Psoas muscle (tissue), 8 donors: ENCODE measurements around the gene CLK4. TPM values are rescaled to one million over a fixed set of nuclear protein-coding genes. Genes with fewer than 3 reads are reported as not detected.

Source experiments
- ATAC-seq, 4 donors: fragments of 200-7000 bp; cut with Tn5 transposase; one replicate each; pipeline ENCODE4 v1.9.1; 2020; ENCODE audit warnings: moderate library complexity in 3 of 4, mild to moderate bottlenecking in 2 of 4
- DNase-seq, 2 donors: peaks; one replicate each; pipeline ENCODE4 v3.0.0-alpha.2; 2020
- H3K27ac ChIP-seq: fragments of 200-600 bp; one replicate; pipeline ENCODE4 v1.8.0; 2022
- H3K27me3 ChIP-seq, 3 donors: fragments of 200-600 bp in 1 of 3; one replicate each; pipeline versions ENCODE4 v1.6.1 to v1.8.0; 2013 to 2022; ENCODE audit warnings: low read length in 2 of 3, mild to moderate bottlenecking in 2 of 3, moderate library complexity in 1 of 3; ENCODE audit not compliant: insufficient read depth in 3 of 3
- H3K36me3 ChIP-seq, 2 donors: fragments of 200-600 bp in 1 of 2; one replicate each; pipeline versions ENCODE4 v1.6.1 to v1.8.0; 2013 to 2022; ENCODE audit warnings: low read depth in 1 of 2, mild to moderate bottlenecking in 1 of 2, moderate library complexity in 1 of 2; ENCODE audit not compliant: insufficient read depth in 1 of 2
- H3K4me1 ChIP-seq: fragments of 200-600 bp; one replicate; pipeline ENCODE4 v1.8.0; 2022
- H3K4me3 ChIP-seq: fragments of 200-600 bp; one replicate; pipeline ENCODE4 v1.8.0; 2022; ENCODE audit warnings: mild to moderate bottlenecking
- H3K9me3 ChIP-seq: fragments of 200-600 bp; one replicate; pipeline ENCODE4 v1.8.0; 2022
- WGBS, 3 donors: extraction: QIAGEN DNeasy Blood & Tissue Kit; methylation state at CpG; one replicate each; pipeline versions ENCODE4 v1.1.6 to v1.1.7; 2013; 5-methylcytosine and 5-hydroxymethylcytosine counted together
- intact Hi-C, 2 donors: fragments of 100-400 bp; cut with DNase I; formaldehyde crosslinking; loops; one replicate each; pipeline versions ENCODE4 v1.11.0 to v1.14.2; 2022
- polyA plus RNA-seq, 3 donors: library from polyadenylated mRNA; stranded (reverse); fragments of 200-250 nt; gene quantifications; one replicate each; pipeline ENCODE4 v1.2.3, GENCODE V29; 2013
- total RNA-seq, 4 donors: library from RNA; stranded (reverse); fragmentation: NEBNext Ultra II Directional in 2 of 4; extraction: Animal tissue kit (Norgen Biotek cat#: 25700) in 2 of 4; gene quantifications; one replicate each; pipeline versions ENCODE4 v1.2.1 to v1.2.4, GENCODE V29; 2021 to 2023
- TF ChIP-seq, protein P1 (sequence below): fragments of 200-600 bp; IDR thresholded peaks from one replicate; pipeline ENCODE4 v1.8.0; 2022; ENCODE audit warnings: antibody characterized with exemption
- donor health status: healthy with polysubstance abuse.
- donor health status: DM: no; HTN: no; CAD: no; lungs with moderate emphysema.
- donor health status: Bipolar disorder and iron deficiency.
- donor health status: healthy.
- donor health status: DM: yes; HTN: yes; CAD: no.
- donor health status: DM: no; HTN: no; CAD: no.
- donor health status: DM: no; HTN: no; CAD: no.
- donor health status: DM: yes; HTN: yes; CAD: no.

CLK4 gene
- total and polyA plus RNA-seq, 7 donors, result 4.9 to 31.5 (median 15.1) TPM

DNA sequence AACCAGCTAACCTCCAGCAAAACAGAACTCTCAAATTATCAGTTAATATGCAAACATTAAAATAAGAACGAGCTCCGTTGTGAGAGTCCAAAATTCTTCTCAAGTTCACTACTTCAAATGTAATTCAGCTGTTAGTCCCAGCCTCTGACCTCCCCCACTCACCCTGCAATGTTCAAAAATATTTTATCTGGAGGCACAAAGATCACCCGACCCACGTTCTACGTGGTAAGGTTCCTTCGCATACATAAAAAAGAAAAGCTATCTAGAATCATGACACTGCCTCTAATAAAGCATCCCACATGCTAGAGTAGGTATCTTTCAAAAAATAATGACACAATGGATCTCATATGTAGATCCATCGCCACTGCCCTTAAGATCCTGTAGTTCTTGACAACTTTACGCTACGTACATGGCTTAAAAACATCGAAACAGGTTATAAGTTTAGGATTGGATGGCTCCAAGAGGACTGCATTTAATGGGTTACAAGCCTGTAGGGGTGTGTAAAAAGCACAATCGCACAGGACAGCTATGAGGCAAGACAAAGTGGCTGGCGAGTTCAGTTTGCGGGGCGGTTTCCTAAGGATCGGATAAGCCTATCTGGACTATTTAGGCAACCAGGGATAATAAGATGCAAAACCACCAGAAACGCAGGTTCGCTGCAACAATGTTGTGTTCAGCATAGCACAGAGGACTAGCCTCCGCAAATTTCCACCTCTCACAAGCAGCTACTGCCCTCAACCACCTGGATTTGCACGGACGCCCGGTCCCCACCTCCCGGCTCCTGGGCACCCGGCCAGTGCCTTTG lies 969 bp downstream of the CLK4 start:
- Histone ChIP-seq H3K27me3 (no peaks in the 10 kb centered on the region), H3K9me3 (no peaks in the 10 kb centered on the region), H3K27ac (peak overlapping the region; percentile 97), H3K36me3 (peaks cover 0 to 24% of the 10 kb centered on the region in 2 donors), H3K4me1 (peaks cover 37% of the 10 kb centered on the region), H3K4me3 (peak overlapping the region; percentile 85)
- TF ChIP-seq, protein P1, sequence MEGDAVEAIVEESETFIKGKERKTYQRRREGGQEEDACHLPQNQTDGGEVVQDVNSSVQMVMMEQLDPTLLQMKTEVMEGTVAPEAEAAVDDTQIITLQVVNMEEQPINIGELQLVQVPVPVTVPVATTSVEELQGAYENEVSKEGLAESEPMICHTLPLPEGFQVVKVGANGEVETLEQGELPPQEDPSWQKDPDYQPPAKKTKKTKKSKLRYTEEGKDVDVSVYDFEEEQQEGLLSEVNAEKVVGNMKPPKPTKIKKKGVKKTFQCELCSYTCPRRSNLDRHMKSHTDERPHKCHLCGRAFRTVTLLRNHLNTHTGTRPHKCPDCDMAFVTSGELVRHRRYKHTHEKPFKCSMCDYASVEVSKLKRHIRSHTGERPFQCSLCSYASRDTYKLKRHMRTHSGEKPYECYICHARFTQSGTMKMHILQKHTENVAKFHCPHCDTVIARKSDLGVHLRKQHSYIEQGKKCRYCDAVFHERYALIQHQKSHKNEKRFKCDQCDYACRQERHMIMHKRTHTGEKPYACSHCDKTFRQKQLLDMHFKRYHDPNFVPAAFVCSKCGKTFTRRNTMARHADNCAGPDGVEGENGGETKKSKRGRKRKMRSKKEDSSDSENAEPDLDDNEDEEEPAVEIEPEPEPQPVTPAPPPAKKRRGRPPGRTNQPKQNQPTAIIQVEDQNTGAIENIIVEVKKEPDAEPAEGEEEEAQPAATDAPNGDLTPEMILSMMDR, result no peak
- 0 to 1% (median 0%) methylated on average over 23 of the region's 23 CpGs for WGBS, 3 donors
- ATAC-seq (peak; percentile 19 to 44 (median 32)), DNase-seq (no peak)
- intact Hi-C loops, result loop anchor here in 1 of 2 donors (2.0 kb wide), 1 partner anchor 105 kb away; the partner anchor contains the start of gene ZNF354A

DNA sequence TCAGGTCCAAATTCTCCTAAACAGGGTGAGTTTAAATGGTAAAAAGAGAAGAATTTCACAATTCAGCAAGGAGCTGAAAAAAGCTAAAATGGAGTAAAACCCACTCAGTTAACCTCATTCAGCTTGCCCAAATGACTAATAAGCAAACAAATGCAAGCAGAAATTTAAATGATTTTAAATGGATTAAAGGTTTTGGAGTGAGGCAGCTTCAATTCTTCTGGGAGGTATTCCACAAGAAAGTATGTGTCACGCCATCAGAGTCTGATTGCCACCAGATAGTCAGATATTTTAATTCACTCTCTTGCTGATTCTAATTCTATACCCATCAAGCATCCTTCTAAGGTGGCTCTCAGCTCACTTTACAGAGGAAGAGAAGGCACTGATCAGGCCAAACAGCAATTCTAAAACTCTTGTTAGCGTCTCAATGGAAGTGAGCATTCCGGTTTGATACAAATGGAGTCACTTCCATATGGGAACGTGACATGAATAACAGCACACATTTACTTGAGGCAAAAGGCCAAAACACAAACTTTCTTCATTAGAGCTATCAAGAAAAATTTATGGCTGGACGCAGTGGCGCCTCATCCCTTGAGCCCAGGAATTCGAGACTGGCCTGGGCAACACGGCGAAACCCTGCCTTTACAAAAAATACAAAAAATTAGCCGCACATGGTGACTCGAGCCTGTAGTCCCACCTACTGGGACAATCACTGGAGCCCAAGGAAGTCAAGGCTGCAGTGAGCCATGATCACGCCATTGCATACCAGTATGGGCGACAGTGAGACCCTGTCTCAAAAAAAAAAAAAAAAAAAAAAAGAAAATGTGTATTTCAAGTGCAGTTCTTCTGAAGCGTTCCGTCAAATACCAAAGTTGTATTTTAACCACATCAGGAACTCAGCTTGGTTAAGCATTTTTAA lies 2.0 kb downstream of the CLK4 start:
- Histone ChIP-seq H3K4me3 (peak overlapping the region; percentile 85), H3K27me3 (no peaks in the 10 kb centered on the region), H3K4me1 (peaks cover 44% of the 10 kb centered on the region), H3K9me3 (no peaks in the 10 kb centered on the region), H3K36me3 (peaks cover 0 to 34% of the 10 kb centered on the region in 2 donors), H3K27ac (peak overlapping the region; percentile 97)
- DNase-seq (no peak), ATAC-seq (no peak)
- TF ChIP-seq, protein P1, result no peak
- 9 to 16% (median 12%) methylated on average over 15 of the region's 15 CpGs for WGBS, 3 donors
- intact Hi-C loops, result no loop called here

DNA sequence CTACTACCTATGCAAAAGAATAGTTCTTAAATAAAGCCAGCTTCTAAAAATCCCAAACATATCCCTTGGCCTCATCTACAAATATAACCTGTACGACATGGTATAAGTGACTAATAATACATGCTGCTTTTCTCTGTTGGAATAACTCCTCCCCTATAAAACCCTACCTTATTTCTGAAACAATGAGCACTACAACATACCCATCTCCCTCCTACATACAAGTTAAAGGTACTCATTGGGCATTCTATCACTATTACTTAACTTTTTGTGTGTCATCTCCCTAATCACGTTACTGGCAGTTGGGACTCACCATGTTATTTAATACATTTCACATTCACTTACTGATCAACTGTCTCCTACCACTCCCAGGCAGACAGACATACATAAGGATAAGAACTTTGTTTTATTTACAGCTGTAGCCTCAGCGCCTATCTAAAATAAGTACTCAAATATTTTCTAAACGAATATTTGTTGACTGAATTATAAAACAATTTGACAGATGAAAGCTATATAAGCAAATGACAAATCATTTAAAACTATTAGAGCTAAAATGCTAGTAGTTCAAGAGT lies 4.1 kb downstream of the CLK4 start:
- peak; percentile 23 to 58 (median 38) for ATAC-seq
- WGBS, 3 donors, result 52 to 70% (median 53%) methylated on average over 4 of the region's 4 CpGs
- peak overlapping the region; percentile 73 for H3K27ac ChIP-seq
- no peaks in the 10 kb centered on the region for H3K9me3 ChIP-seq
- no peak for DNase-seq
- TF ChIP-seq, protein P1, result no peak
- intact Hi-C loops, result no loop called here
- H3K27me3 ChIP-seq, result no peaks in the 10 kb centered on the region
- H3K4me1 ChIP-seq, result peaks cover 44% of the 10 kb centered on the region
- peaks cover 0 to 55% of the 10 kb centered on the region in 2 donors for H3K36me3 ChIP-seq
- peak overlapping the region; percentile 85 for H3K4me3 ChIP-seq

DNA sequence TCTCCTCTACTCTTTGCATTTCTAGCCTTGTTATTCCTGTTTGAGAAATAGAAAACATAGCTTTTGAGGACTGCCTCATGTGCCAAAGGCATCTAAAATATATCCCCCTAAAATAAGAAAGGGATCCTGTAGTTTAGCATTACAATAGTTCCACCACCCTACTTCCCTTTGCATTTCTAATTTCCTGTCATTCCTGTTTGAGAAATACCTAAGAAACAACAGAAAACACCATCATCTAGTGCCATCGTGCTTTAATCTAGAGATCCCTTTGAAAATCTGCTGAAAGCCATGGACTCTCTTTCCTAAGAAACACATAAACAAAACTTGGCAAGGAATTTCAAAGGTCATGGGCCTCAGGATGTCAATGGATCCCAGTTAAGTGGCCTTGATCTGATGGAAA lies 7.5 kb downstream of the CLK4 start:
- no peak overlapping the region for H3K4me3 ChIP-seq
- no peaks in the 10 kb centered on the region for H3K27me3 ChIP-seq
- H3K27ac ChIP-seq, result no peak overlapping the region
- 30 to 61% (median 34%) methylated on average over 1 of the region's 1 CpG for WGBS, 3 donors
- peaks cover 6 to 89% of the 10 kb centered on the region in 2 donors for H3K36me3 ChIP-seq
- intact Hi-C loops, result no loop called here
- H3K9me3 ChIP-seq, result no peaks in the 10 kb centered on the region
- H3K4me1 ChIP-seq, result peaks cover 39% of the 10 kb centered on the region
- ATAC-seq, result no peak
- TF ChIP-seq, protein P1, result no peak
- DNase-seq, result no peak
